T-helper 1 cell treated with Interleukin-12 subunit alpha and Interleukin-12 subunit beta and Interleukin-4 antibody, amounts not matched to agents 30 μg/mL and 1 μg/mL, for 36 hours (primary cell): Measurements from ENCODE around the gene ARAF.

Experiments
- H3K27ac Mint-ChIP-seq: one replicate; pipeline ENCODE4 v1.8.0; 2021; ENCODE audit warnings: mild to moderate bottlenecking, mixed read lengths
- H3K27me3 Mint-ChIP-seq: one replicate; pipeline ENCODE4 v1.8.0; 2021; ENCODE audit warnings: low read depth, mixed read lengths
- H3K36me3 Mint-ChIP-seq: one replicate; pipeline ENCODE4 v1.8.0; 2021; ENCODE audit warnings: low read depth, mixed read lengths
- H3K4me1 Mint-ChIP-seq: one replicate; pipeline ENCODE4 v1.8.0; 2021; ENCODE audit warnings: low read depth, mixed read lengths
- H3K4me3 Mint-ChIP-seq: one replicate; pipeline ENCODE4 v1.8.0; 2021; ENCODE audit warnings: mild to moderate bottlenecking, moderate library complexity, mixed read lengths
- H3K9me3 Mint-ChIP-seq: one replicate; pipeline ENCODE4 v1.8.0; 2021; ENCODE audit warnings: mixed read lengths

The ARAF gene

DNA sequence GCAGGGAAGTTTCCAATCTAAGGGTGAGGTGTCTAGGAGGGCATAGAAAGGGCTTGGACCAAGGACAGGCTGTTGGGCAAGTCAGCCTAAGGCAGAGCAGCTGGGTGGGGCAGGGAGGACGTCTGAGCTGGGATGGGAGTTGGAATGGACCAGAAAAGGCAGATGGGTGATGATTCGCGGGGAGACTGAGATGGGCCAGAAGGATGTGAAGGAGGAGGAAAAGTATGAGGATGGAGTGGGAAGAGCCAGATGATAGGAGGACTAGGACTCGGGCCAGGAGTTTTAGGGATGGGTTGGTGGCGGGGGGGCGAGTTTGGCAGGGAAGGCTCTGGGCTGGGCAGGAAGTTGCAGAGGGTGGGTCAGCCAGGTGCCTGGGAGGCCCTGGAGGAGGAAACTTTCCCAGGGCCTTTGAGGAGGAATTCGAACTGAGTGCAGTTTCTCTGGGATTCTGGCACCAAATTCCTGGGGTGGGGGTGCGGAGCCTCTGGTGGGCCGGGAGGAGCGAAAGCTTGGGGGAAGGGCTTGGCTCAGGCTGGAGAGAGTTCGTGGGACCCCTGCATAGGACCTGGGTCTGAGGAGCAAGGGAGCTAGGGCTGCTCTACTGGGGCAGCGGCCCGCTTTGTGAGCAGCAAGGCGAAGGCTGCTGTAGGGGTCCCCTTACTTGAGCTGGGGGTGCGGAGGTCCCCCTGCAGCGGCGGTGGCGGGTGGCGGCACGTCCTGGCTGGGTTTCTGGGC lies 12.5 kb downstream of the ARAF start:
- Mint-ChIP-seq H3K4me1 (peaks cover 12% of the 10 kb centered on the region), H3K27me3 (no peaks in the 10 kb centered on the region), H3K36me3 (peaks cover 23% of the 10 kb centered on the region), H3K4me3 (no peak overlapping the region), H3K9me3 (no peaks in the 10 kb centered on the region), H3K27ac (no peak overlapping the region)

DNA sequence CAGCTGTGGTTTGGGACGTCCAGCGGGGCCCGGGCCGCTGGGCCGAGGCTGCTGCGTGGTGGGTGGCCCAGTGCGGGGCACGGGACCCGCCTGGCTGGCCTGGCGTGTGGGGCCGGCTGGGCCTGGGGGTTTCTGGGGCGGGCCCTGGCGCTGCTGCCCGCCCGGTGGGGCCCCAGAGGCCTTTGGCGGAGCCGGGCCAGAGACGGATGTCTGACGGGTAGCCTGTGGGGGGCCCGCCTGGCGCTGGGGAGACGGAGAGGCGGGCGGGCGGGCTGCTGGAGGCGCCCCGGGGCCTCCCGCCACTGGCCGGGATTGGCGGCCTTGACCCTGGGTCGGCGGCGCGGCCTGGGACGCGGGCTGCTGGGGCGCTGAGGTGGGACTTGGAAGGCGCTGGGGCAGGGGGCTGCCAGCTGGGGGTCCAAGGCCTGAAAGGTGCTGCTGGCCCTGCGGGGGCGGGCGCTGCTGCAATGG lies 13.1 kb downstream of the ARAF start:
- no peak overlapping the region for H3K27ac Mint-ChIP-seq
- H3K4me3 Mint-ChIP-seq, result no peak overlapping the region
- no peaks in the 10 kb centered on the region for H3K27me3 Mint-ChIP-seq
- H3K36me3 Mint-ChIP-seq, result peaks cover 20% of the 10 kb centered on the region
- H3K9me3 Mint-ChIP-seq, result no peaks in the 10 kb centered on the region
- peaks cover 12% of the 10 kb centered on the region for H3K4me1 Mint-ChIP-seq

DNA sequence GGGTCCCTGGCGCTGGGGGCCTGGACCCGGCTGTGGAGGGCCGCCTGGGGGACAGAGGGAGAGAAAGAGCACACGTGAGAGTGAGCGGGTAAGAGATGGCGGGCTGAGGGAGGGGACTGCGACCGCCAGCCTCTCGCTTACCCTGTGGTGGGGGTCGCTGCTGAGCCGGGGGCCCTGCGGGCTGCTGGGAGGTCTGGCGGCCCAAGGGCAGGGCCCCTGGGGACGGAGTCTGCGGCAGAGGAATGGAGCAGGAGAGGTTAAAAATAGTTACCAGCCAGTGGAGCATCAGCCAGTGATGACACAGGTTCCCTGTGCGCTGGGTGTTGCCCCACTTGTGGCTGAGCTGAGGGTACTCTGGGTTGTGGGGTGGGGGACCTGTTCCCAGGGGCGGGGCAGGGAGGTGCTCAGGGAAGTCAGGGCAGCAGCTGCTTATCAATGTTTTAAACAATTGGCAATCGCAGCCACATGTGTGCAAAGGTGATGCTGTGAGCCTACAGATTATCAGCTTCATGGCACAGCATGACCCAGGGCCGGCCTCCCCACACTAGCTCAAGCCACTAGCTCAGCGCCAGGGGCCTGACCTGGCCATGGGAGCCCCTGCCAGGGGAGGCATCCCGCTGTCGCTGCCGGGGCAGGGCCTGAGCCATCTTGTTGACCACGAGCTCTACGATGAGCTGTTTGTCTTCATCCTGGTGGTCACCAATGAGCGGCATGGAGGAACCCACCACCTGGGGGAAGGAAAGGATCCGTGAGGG lies 13.7 kb downstream of the ARAF start:
- no peak overlapping the region for H3K4me3 Mint-ChIP-seq
- peaks cover 17% of the 10 kb centered on the region for H3K4me1 Mint-ChIP-seq
- H3K27ac Mint-ChIP-seq, result no peak overlapping the region
- peaks cover 16% of the 10 kb centered on the region for H3K36me3 Mint-ChIP-seq
- H3K27me3 Mint-ChIP-seq, result no peaks in the 10 kb centered on the region
- no peaks in the 10 kb centered on the region for H3K9me3 Mint-ChIP-seq

DNA sequence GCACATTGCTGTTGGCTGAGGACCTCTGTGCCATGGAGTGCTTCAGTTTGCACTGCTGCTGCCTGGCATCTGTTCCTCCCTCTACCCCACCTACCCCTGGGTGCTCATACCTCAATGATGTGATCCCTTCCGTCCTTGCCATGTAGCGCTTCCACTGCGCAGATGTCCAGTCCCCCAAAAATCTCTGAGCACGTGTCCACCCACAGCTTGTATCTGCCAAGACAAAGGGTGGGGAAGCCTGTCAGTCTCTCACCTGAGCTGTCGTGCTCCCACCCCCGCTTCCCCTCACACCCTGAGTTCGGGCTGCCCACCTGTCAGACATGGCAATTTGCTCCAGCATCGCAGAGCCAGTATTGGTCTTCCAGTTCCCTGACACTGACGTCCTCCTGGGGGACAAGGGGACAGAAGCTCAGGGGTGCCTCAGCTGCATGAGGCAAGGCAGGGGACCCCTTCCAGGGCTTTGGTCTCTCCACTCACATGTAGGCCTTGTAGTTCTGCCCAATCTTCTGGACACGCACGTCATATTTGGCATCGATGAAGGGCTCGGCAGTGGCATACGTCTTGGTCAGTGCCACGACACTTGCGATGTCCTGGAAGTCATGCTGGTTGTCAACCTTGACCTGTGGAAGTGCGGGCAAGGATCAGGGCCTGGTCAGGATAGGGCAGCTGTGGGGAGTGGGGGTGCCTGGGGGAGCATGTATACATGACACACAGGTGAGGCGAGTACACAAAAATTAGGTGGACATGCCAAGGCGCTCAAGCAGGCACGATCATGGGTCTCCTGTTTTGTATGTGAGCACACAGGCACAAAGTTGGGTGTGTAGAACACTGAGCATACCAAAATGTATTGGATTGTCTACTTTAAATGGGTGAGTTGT lies 15.3 kb downstream of the ARAF start:
- peaks cover 19% of the 10 kb centered on the region for H3K4me1 Mint-ChIP-seq
- no peaks in the 10 kb centered on the region for H3K9me3 Mint-ChIP-seq
- H3K4me3 Mint-ChIP-seq, result no peak overlapping the region

DNA sequence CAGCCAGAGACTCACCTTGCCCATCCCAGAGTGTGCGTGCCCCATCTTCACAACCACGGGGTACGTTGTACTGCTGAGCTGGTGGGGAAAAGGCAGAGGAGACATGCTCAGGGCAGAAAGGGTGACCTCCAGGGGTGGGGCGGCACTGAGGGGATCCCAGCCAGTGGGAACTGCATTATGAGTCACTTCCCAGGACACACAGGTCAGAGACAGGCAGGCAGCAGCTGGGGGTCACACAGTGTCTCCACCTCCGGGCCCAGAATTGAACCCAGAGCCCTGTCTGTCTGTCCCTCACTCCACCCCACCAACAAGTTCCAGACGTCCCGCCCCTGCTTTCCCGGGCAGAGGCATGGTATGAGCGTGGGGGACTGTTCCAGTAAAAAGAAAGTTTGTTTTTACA lies 16.4 kb downstream of the ARAF start:
- Mint-ChIP-seq H3K27me3 (no peaks in the 10 kb centered on the region), H3K4me3 (no peak overlapping the region), H3K9me3 (no peaks in the 10 kb centered on the region), H3K27ac (no peak overlapping the region), H3K4me1 (peaks cover 28% of the 10 kb centered on the region), H3K36me3 (peaks cover 3% of the 10 kb centered on the region)

More for the DNA sequence above, 15.3 kb downstream of the ARAF start:
- Mint-ChIP-seq H3K27ac (no peak overlapping the region), H3K36me3 (peaks cover 6% of the 10 kb centered on the region), H3K27me3 (no peaks in the 10 kb centered on the region)

DNA sequence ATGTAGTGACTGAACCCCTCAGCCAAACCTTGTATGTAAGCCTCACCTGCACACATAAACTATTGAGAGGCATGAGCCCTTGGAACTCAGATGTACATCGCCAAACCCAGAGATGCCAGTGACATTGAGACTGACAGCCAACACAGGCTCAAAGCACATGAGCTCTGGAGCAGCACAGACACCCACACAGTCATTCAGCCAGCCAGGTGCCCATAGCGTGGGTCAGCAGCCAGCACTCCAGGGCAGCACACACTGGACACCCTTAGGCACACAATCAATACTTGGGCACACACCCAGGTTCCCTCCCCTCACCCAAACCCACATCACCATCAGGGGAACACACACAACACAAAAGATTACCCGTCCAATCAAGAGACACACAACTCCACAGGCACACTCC lies 16.9 kb downstream of the ARAF start:
- Mint-ChIP-seq H3K27me3 (no peaks in the 10 kb centered on the region), H3K9me3 (no peaks in the 10 kb centered on the region), H3K36me3 (peaks cover 3% of the 10 kb centered on the region), H3K4me1 (peaks cover 28% of the 10 kb centered on the region), H3K4me3 (no peak overlapping the region), H3K27ac (no peak overlapping the region)

DNA sequence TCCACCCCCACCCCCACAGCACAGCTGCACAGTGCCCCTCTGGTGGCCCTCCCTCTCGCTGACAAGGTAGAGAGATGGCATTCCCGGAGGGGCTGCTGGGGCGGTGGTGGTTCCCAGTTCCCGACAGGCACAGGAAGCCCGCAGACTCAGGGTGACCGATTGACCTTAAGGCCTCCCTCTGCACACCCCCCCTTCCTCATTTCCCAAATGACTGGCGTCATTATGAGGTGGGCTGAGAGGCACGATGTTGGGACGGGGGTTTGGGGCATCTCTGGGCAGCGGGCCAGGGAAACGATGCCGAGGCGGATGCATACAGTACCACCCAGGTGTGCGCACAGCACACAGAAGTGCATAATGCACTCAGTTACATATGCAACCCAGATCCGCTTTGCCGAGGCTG lies 17.7 kb downstream of the ARAF start:
- Mint-ChIP-seq H3K4me3 (no peak overlapping the region), H3K4me1 (peaks cover 25% of the 10 kb centered on the region), H3K27me3 (no peaks in the 10 kb centered on the region), H3K36me3 (peaks cover 3% of the 10 kb centered on the region), H3K27ac (no peak overlapping the region), H3K9me3 (no peaks in the 10 kb centered on the region)

DNA sequence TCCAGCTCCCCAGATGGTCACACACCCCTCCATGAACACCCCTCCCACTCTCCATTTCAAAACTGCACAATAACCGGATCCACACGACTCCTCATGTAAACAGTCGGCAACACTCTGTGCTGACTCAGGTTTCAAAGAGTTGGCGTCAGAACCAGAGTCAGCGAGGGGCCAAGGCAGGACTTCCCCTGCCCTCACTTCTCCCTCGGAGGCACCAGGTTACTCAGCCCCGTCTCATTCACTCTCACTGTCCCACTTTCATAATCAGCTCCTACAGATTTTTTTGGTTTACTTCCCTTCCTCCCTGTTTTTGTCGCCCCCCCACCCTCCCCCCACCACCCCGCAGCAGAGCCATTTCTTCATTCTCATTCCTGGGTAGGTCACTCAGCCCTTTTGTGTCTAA lies 18.5 kb downstream of the ARAF start:
- Mint-ChIP-seq H3K36me3 (peaks cover 5% of the 10 kb centered on the region), H3K4me1 (peaks cover 29% of the 10 kb centered on the region), H3K27ac (peak overlapping the region; percentile 9), H3K4me3 (peak overlapping the region; percentile 56), H3K9me3 (no peaks in the 10 kb centered on the region), H3K27me3 (no peaks in the 10 kb centered on the region)

DNA sequence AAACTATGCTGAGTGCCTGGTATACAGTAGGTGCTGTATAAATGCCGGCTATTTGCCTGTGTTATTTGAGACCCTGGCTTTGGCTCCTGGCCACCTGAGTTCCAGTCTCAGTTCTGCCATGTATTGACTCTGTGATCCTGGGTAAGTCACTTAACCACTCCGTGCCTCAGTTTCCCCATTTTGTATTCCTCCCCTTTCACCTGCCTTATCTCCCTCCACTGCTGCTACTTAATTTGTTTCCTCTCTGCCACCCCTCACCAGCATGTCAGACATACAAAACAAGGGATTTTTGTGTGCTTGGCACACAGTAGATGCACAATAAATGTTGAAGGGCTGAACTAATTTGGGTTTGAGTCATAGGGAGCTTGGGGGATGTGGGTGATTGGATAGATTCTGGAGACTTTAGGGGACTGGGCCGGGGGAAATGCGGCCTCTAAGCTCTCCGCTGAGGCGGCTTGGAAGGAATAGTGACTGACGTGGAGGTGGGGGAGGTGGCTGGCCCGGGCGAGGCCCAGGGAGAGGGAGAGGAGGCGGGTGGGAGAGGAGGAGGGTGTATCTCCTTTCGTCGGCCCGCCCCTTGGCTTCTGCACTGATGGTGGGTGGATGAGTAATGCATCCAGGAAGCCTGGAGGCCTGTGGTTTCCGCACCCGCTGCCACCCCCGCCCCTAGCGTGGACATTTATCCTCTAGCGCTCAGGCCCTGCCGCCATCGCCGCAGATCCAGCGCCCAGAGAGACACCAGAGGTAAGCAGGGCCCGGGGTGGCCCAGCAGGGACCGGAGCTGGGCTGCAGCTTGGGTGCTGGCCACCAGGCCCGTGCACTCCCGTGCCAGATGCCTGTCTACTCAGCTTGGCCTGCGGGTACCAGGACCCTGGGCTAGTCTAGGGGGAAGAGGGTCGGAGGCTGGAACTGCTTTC lies 21.0 kb downstream of the ARAF start, which contains the start of gene TIMP1:
Gene TIMP1, plus strand, starts transcription at position 706 of the 917 bp plus-strand sequence. CDS start 980 bp downstream, outside the sequence.
- Mint-ChIP-seq H3K9me3 (no peaks in the 10 kb centered on the region), H3K36me3 (peaks cover 13% of the 10 kb centered on the region), H3K4me3 (peak within 1 kb of the TSS; percentile 78), H3K27me3 (no peaks in the 10 kb centered on the region), H3K4me1 (peaks cover 35% of the 10 kb centered on the region), H3K27ac (peak within 1 kb of the TSS; percentile 80)

DNA sequence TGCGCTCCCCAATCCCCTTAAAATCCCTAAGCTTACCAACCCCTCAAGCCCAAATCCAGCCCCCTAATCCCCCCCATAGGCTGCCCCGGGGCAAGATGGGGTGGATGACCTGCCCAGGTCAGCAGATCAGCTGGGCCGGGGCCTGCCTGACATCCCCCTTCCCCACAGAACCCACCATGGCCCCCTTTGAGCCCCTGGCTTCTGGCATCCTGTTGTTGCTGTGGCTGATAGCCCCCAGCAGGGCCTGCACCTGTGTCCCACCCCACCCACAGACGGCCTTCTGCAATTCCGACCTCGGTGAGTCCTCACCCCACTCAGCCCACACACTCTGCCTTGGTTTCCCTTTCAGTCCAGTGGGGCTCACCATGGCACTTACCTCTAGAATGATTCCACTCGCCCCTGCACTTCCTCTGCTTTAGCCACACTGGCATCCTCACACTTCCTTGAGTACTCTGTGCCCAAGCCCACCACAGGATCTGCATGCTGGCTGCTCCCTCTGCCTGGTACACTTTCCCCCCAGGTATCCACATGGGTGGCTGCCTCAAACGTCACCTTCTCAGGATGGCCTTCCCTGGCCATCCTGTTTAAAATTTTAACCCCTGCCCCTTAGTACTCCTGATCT lies 22.3 kb downstream of the ARAF start:
- Mint-ChIP-seq H3K4me3 (peak overlapping the region; percentile 78), H3K4me1 (peaks cover 30% of the 10 kb centered on the region)

DNA sequence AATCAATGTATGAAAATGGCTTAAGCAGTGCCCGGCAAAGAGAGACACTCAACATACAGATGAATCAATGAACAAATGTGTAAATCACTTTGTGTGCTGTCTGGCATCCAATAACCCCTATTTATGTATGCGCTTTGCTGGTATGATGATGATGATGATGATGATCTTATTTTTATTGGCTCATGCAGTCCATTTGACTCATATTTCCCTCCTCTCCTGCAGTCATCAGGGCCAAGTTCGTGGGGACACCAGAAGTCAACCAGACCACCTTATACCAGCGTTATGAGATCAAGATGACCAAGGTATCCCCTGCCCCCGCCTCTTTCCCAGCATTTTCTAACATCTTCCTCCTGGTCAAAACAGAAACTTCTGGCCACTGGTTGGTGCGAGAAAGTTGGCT lies 23.7 kb downstream of the ARAF start:
- Mint-ChIP-seq H3K27ac (no peak overlapping the region), H3K9me3 (no peaks in the 10 kb centered on the region), H3K4me3 (peak overlapping the region; percentile 31), H3K4me1 (peaks cover 24% of the 10 kb centered on the region), H3K27me3 (no peaks in the 10 kb centered on the region), H3K36me3 (peaks cover 15% of the 10 kb centered on the region)

More for the DNA sequence above, 22.3 kb downstream of the ARAF start:
- Mint-ChIP-seq H3K27ac (peak overlapping the region; percentile 72), H3K27me3 (no peaks in the 10 kb centered on the region), H3K36me3 (peaks cover 15% of the 10 kb centered on the region), H3K9me3 (no peaks in the 10 kb centered on the region)

DNA sequence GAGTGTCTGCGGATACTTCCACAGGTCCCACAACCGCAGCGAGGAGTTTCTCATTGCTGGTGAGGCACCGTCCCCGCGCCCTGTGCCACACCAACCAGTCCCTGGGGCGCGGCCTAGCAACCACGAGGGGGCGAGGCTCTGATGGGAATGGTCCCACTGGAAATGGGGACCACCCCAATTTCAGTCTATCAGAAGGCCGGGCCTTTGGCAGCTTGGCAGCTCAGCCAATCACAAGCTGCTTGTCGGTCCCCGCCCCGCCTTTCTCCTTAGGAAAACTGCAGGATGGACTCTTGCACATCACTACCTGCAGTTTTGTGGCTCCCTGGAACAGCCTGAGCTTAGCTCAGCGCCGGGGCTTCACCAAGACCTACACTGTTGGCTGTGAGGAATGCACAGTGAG lies 24.3 kb downstream of the ARAF start:
- H3K4me3 Mint-ChIP-seq, result no peak overlapping the region
- H3K9me3 Mint-ChIP-seq, result no peaks in the 10 kb centered on the region
- H3K27me3 Mint-ChIP-seq, result no peaks in the 10 kb centered on the region
- no peak overlapping the region for H3K27ac Mint-ChIP-seq
- H3K4me1 Mint-ChIP-seq, result peaks cover 22% of the 10 kb centered on the region
- peaks cover 15% of the 10 kb centered on the region for H3K36me3 Mint-ChIP-seq

DNA sequence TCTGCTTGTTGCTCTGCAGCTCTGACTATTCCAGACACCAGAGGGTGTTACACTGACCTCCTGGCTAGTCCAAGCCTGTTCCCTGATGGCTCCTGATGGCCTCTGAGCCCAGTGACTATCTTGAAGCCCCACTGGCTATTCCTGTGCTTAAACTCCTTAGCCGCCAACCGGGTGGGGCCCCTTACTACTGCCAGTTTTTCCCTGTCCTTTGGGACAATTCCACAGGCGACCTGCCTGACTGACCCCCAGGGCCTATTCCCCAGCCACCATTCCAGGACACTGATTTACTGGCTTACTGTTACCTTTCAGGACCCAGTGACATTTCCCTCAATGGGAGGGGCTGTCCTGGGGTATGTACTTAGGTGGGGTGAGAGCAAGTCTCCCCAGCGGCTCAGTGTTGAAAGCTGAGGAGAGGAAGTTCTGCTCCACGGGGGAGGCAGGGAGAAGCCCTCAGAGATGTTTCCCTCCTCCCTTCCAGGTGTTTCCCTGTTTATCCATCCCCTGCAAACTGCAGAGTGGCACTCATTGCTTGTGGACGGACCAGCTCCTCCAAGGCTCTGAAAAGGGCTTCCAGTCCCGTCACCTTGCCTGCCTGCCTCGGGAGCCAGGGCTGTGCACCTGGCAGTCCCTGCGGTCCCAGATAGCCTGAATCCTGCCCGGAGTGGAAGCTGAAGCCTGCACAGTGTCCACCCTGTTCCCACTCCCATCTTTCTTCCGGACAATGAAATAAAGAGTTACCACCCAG lies 25.2 kb downstream of the ARAF start:
- no peaks in the 10 kb centered on the region for H3K9me3 Mint-ChIP-seq
- peaks cover 15% of the 10 kb centered on the region for H3K36me3 Mint-ChIP-seq
- H3K4me3 Mint-ChIP-seq, result no peak overlapping the region
- no peaks in the 10 kb centered on the region for H3K27me3 Mint-ChIP-seq
- peaks cover 22% of the 10 kb centered on the region for H3K4me1 Mint-ChIP-seq
- no peak overlapping the region for H3K27ac Mint-ChIP-seq
